GM12864 (cell line): ENCODE results near the gene KRTAP10-5.
"Not testable (repeated sequence)": the region's sequence is repeated elsewhere in the genome, so short reads cannot be mapped to it uniquely, and the experiment has no call there.

Source experiments
- DNase-seq: peaks from one replicate; pipeline ENCODE4 v3.0.0-alpha.2; 2011; ENCODE audit warnings: low read depth
- H3K4me3 ChIP-seq: 2 replicates; pipeline ENCODE4 v1.5.1; 2011; ENCODE audit warnings: mild to moderate bottlenecking, low read depth, low read length, control low read depth
- TF ChIP-seq, protein P1 (sequence below): IDR thresholded peaks from 2 replicates; pipeline ENCODE4 v1.5.1; 2011; ENCODE audit warnings: low read depth, mild to moderate bottlenecking, moderate library complexity, low read length, control low read depth, inconsistent platforms; ENCODE audit errors: missing control alignments

The KRTAP10-5 gene, protein sequence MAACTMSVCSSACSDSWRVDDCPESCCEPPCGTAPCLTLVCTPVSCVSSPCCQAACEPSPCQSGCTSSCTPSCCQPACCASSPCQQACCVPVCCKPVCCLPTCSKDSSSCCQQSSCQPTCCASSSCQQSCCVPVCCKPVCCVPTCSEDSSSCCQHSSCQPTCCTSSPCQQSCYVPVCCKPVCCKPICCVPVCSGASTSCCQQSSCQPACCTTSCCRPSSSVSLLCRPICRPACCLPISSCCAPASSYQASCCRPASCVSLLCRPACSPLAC

DNA sequence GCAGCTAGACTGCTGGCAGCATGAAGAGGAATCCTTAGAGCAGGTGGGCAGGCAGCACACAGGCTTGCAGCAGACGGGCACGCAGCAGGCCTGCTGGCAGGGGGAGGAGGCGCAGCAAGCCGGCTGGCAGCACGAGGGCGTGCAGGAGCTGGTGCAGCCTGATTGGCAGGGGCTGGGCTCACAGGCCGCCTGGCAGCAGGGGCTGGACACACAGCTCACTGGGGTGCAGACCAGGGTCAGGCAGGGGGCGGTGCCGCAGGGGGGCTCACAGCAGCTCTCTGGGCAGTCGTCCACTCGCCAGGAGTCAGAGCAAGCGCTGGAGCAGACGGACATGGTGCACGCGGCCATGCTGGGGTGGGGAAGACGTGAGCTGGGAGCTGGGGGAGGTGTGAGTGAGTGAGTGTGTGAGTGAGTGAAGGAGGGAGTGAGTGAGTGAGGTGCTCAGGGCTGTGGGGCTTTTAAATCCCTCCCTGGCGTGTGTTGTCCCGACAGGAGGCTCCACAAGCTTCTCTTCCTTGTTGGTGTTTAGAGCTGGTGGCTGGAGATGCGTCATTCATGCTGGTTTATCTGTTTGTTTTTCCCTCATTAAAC, at the start of gene KRTAP10-5:
KRTAP10-5 (minus strand) TSS at position 374 of the 591 bp plus-strand sequence; CDS start at position 348, 26 bp downstream.
- not testable (repeated sequence) for DNase-seq, H3K4me3 ChIP-seq

DNA sequence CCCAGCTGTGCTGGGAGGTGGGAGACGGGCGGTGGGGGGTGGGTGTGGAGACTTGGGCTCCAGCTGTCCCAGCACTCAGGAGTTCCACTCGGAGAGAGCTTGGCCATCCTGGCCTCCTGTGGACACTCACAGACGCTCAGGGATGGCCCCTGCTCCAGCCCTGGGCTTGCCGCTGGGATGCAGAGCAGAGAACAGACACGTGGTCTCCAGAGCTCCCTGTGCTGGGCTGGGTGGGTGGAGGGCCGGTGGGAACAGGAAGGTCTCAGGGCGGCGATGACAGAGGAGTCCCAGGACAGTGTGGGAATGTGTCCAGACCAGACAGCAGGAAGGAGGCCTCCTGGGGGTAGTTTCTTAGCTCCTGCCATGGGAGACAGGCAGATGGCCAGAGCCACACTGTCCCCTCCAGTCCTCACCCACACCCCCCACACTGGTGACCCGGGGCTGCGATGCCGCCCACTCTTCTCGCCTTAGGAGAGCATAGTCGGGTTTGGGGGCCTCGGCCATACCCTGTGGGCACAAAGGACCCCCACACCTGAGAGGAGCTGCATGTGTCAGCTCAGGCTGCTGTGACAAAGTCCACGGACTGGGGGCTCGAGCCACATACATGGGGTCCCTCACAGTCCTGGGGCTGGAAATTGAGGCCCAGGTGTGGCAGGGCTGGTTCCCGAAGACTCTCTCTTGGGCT, 48.4 kb upstream of the KRTAP10-5 start:
- no peak for DNase-seq
- no peak overlapping the region for H3K4me3 ChIP-seq
- TF ChIP-seq, protein P1, sequence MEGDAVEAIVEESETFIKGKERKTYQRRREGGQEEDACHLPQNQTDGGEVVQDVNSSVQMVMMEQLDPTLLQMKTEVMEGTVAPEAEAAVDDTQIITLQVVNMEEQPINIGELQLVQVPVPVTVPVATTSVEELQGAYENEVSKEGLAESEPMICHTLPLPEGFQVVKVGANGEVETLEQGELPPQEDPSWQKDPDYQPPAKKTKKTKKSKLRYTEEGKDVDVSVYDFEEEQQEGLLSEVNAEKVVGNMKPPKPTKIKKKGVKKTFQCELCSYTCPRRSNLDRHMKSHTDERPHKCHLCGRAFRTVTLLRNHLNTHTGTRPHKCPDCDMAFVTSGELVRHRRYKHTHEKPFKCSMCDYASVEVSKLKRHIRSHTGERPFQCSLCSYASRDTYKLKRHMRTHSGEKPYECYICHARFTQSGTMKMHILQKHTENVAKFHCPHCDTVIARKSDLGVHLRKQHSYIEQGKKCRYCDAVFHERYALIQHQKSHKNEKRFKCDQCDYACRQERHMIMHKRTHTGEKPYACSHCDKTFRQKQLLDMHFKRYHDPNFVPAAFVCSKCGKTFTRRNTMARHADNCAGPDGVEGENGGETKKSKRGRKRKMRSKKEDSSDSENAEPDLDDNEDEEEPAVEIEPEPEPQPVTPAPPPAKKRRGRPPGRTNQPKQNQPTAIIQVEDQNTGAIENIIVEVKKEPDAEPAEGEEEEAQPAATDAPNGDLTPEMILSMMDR, result no peak

DNA sequence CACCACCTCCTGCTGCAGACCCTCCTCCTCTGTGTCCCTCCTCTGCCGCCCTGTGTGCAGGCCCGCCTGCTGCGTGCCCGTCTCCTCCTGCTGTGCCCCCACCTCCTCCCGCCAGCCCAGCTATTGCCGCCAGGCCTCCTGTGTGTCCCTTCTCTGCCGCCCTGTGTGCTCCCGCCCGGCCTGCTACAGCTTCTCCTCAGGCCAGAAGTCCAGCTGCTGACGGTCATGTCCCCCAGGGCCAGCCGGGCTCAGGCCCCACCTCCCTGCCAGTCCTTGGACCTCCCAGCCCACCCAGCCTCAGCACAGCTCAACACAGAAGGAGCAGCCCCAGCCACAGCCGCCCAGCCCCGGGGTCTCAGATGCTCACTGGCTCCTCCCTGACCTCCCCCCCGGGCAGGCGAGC, 47.4 kb upstream of the KRTAP10-5 start:
- DNase-seq, H3K4me3 ChIP-seq: not testable (repeated sequence)

DNA sequence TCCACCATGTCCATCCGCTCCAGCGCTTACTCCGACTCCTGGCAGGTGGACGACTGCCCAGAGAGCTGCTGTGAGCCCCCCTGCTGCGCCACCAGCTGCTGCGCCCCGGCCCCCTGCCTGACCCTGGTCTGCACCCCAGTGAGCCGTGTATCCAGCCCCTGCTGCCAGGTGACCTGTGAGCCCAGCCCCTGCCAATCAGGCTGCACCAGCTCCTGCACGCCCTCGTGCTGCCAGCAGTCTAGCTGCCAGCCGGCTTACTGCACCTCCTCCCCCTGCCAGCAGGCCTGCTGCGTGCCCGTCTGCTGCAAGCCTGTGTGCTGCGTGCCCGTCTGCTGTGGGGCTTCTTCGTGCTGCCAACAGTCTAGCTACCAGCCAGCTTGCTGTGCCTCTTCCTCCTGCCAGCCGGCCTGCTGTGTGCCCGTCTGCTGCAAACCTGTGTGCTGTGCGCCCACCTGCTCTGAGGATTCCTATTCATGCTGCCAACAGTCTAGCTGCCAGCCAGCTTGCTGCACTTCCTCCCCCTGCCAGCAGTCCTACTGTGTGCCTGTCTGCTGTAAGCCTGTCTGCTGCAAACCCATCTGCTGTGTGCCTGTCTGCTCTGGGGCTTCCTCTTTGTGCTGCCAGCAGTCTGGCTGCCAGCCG, 46.9 kb upstream of the KRTAP10-5 start:
- not testable (repeated sequence) for H3K4me3 ChIP-seq, DNase-seq

DNA sequence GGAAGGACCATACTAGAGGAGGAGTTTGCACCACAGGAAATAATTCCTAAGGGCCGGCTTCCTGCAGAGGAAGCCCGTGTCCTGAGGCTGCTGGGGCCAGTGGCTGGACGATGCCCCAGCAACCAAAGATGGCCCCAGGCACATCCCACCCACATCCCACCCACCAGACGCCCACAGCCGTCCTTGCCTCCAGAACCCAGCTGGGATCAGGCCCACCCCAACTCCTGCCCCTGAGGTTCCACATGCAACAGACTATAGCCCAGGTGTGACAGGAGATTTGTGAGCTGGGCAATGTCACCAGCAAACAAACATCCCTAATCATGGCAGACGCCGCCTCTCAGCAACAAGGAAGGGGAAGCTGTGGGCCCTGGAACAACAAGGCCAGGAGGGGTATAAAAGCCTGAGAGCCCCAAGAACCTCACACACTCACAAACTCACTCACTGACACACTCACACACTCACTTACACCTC, 46.3 kb upstream of the KRTAP10-5 start, which contains the start of gene KRTAP10-9:
KRTAP10-9 (plus strand) TSS at position 421 of the 471 bp plus-strand sequence. CDS start 79 bp downstream, outside the sequence.
- TF ChIP-seq, protein P1, result no peak
- no peak for DNase-seq
- H3K4me3 ChIP-seq, result no peak within 1 kb of the TSS

DNA sequence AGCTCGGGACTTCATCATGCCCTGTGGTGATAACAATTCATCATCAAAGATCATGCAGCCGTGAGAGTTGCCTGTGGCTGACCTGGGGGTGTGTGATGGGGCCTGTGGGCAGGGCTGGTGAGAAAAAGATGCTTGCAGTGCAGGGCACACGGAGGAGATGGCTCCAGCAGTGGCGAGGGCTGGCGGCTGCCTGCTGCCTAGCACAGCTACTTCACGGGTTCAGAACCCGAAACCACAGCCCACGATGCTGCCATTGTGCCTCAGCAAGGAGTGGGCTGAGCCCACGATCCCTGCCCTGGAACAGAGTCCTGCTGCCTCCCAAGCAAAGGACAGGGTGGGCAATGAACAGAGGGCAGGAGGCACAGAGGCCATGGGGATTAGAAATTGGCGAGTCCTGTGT, 45.9 kb upstream of the KRTAP10-5 start:
- DNase-seq, result no peak
- H3K4me3 ChIP-seq, result no peak overlapping the region
- TF ChIP-seq, protein P1, result no peak

DNA sequence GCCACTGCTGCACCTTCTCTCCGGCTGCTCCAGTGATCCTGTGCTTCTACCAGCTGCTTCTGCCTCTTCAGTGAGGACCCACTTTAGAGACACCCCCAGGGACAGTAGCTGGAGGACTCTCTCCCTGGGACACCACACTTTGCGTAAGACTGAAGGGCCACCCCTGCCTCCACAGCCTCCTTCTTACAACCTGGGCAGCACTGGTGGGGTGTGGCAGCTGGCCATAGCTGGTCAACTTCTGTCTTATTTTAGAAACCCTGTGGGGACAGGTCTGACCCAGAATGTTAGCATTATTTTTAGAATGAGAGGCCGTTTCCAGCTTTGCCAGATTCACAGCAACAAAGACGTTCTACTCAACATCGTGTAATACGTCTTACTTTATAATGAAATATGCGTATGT, 45.4 kb upstream of the KRTAP10-5 start:
- TF ChIP-seq, protein P1, result no peak
- no peak for DNase-seq
- H3K4me3 ChIP-seq, result no peak overlapping the region

DNA sequence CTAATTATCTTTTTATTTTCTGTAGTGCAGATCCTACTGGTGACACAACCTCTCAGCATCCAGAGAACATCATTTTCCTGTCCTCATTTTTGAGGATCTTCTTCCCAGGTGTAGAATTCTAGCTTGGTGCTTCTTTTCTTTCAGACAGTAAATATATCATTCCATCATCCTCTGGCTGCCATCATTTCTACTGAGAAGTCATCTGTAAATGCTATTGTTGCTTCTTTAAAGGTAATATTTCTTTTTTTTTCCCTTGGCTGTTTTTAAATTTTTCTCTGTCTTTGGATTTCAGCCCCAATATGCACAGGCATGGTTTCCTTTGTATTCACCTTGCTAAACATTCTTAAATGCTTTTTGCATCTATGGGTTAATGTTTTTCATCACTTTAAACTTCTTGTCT, 43.2 kb upstream of the KRTAP10-5 start:
- TF ChIP-seq, protein P1, result no peak
- no peak overlapping the region for H3K4me3 ChIP-seq
- DNase-seq, result no peak
